A549 (cell line): Measurements from ENCODE around the gene ALG8. TPM values are rescaled to one million over a fixed set of nuclear protein-coding genes. Genes with fewer than 3 reads are reported as not detected.

ENCODE experiments used
- ATAC-seq, 2 experiments: fragments of 200-7000 bp in 1 of 2; fragments of >200 bp in 1 of 2; cut with Nextera tagmentation in 1 of 2; cut with Tn5 transposase in 1 of 2; 3 replicates each; pipeline versions ENCODE4 v1.8.0 to v1.9.1; 2018 to 2020; ENCODE audit warnings: mild to moderate bottlenecking in 1 of 2, moderate library complexity in 1 of 2
- CTCF ChIA-PET: fragments of 300-600 bp; sonication (Branson Sonifier 250); formaldehyde crosslinking; extraction: SDS; loops from one replicate; lab custom pipeline; 2021; ENCODE audit warnings: antibody characterized with exemption, inconsistent platforms; lab: Yijun Ruan, JAX
- POLR2A ChIA-PET: fragments of 350-600 bp; formaldehyde crosslinking; extraction: SDS; loops from one replicate; lab custom pipeline; 2021; ENCODE audit warnings: antibody characterized with exemption, inconsistent platforms; lab: Yijun Ruan, JAX
- DNase-seq, 2 experiments: peaks; one replicate each; pipeline versions ENCODE4 v3.0.0 to v3.0.0-alpha.2; 2011 to 2016; ENCODE audit warnings: low read depth in 1 of 2, low spot score in 1 of 2
- FAIRE-seq: peaks from 2 replicates; lab custom pipeline; 2011; peaks lifted over from hg19 to GRCh38; lab: Jason Lieb, UNC
- H3K27ac ChIP-seq, 2 experiments: fragments of >200 bp; sonication (Bioruptor Twin); formaldehyde crosslinking; 3 replicates each; pipeline ENCODE4 v1.5.1; 2016 to 2017
- H3K4me1 ChIP-seq: fragments of >200 bp; sonication (Bioruptor Twin); formaldehyde crosslinking; 3 replicates; pipeline ENCODE4 v1.6.1; 2016
- H3K4me2 ChIP-seq: fragments of >200 bp; sonication (Bioruptor Twin); formaldehyde crosslinking; 3 replicates; pipeline ENCODE4 v1.6.1; 2016
- H3K4me3 ChIP-seq: fragments of >200 bp; sonication (Bioruptor Twin); formaldehyde crosslinking; 3 replicates; pipeline ENCODE4 v1.5.1; 2016
- H3K9me3 ChIP-seq: fragments of >200 bp; sonication (Bioruptor Twin); formaldehyde crosslinking; 3 replicates; pipeline ENCODE4 v1.6.1; 2016
- BHLHE40 ChIP-seq: IDR thresholded peaks from 2 replicates; pipeline ENCODE4 v1.6.1; 2012; ENCODE audit warnings: low read depth, low read length, inconsistent platforms
- CBX8 ChIP-seq: fragments of 200-600 bp; sonication (generic); IDR thresholded peaks from 2 replicates; pipeline ENCODE4 v1.6.1; 2016
- CHD2 ChIP-seq: fragments of 150-350 bp; IDR thresholded peaks from 2 replicates; pipeline ENCODE4 v1.6.1; 2014; ENCODE audit warnings: low read length; ENCODE audit not compliant: partially characterized antibody
- CTCF ChIP-seq: fragments of >200 bp; sonication (Bioruptor Twin); formaldehyde crosslinking; IDR thresholded peaks from 3 replicates; pipeline ENCODE4 v1.5.1; 2016
- EHMT2 ChIP-seq: fragments of 200-600 bp; sonication (generic); IDR thresholded peaks from 2 replicates; pipeline ENCODE4 v1.6.1; 2016; ENCODE audit warnings: antibody characterized with exemption, low read depth, mild to moderate bottlenecking, moderate library complexity
- ELK1 ChIP-seq: fragments of 150-350 bp; IDR thresholded peaks from 2 replicates; pipeline ENCODE4 v1.6.1; 2014; ENCODE audit warnings: low read depth, mild to moderate bottlenecking, low read length
- FOSL2 ChIP-seq, 2 experiments: fragments of 450-650 bp in 1 of 2; fragments of >200 bp in 1 of 2; sonication (Bioruptor Twin) in 1 of 2; formaldehyde crosslinking; IDR thresholded peaks; 2 replicates each; pipeline versions ENCODE4 v1.5.0 to v1.6.1; 2016 to 2020; ENCODE audit warnings: mild to moderate bottlenecking in 1 of 2, moderate library complexity in 1 of 2
- GATA3 ChIP-seq: IDR thresholded peaks from 2 replicates; pipeline ENCODE4 v1.6.1; 2012; ENCODE audit warnings: borderline replicate concordance
- HES2 ChIP-seq: fragments of >200 bp; sonication (Bioruptor Twin); formaldehyde crosslinking; IDR thresholded peaks from 2 replicates; pipeline ENCODE4 v1.6.1; 2016
- HEYL ChIP-seq: fragments of 250-450 bp; sonication (Bioruptor Pico); IDR thresholded peaks from 2 replicates; pipeline ENCODE4 v1.8.0; 2021; ENCODE audit warnings: mild to moderate bottlenecking, moderate library complexity
- HMGXB4 ChIP-seq: fragments of 250-450 bp; sonication (Bioruptor Pico); IDR thresholded peaks from 2 replicates; pipeline ENCODE4 v1.5.0; 2021; ENCODE audit warnings: mild to moderate bottlenecking, moderate library complexity, borderline replicate concordance
- HOXA7 ChIP-seq: fragments of 250-450 bp; sonication (Bioruptor Pico); IDR thresholded peaks from 2 replicates; pipeline ENCODE4 v1.5.0; 2020; ENCODE audit warnings: mild to moderate bottlenecking, moderate library complexity
- JUN ChIP-seq, 2 experiments: fragments of >200 bp; sonication (Bioruptor Twin); formaldehyde crosslinking; IDR thresholded peaks; 2 replicates in 1 of 2; 3 replicates in 1 of 2; pipeline ENCODE4 v1.6.1; 2016 to 2017
- KDM1A ChIP-seq: fragments of 200-600 bp; sonication (generic); IDR thresholded peaks from 2 replicates; pipeline ENCODE4 v1.6.1; 2016; ENCODE audit warnings: low read depth, mild to moderate bottlenecking
- MAFK ChIP-seq: fragments of 450-650 bp; IDR thresholded peaks from 2 replicates; pipeline ENCODE4 v1.6.1; 2014; ENCODE audit not compliant: partially characterized antibody
- MYC ChIP-seq: IDR thresholded peaks from 2 replicates; pipeline ENCODE4 v1.6.1; 2012; ENCODE audit warnings: mild to moderate bottlenecking, inconsistent platforms, low read length, improper control_type of control experiment, borderline replicate concordance
- NPAS2 ChIP-seq: fragments of 250-450 bp; sonication (Bioruptor Pico); IDR thresholded peaks from 2 replicates; pipeline ENCODE4 v1.8.0; 2022; ENCODE audit warnings: mild to moderate bottlenecking, moderate library complexity, borderline replicate concordance
- PBX3 ChIP-seq: IDR thresholded peaks from 2 replicates; pipeline ENCODE4 v1.6.1; 2012
- PHF8 ChIP-seq: fragments of 200-600 bp; sonication (generic); IDR thresholded peaks from 2 replicates; pipeline ENCODE4 v1.6.1; 2016; ENCODE audit warnings: low read depth, mild to moderate bottlenecking, antibody characterized with exemption, moderate library complexity, borderline replicate concordance
- POLR2A ChIP-seq: IDR thresholded peaks from 2 replicates; pipeline ENCODE4 v1.6.1; 2012; ENCODE audit warnings: mild to moderate bottlenecking, low read length
- RAD21 ChIP-seq, 2 experiments: fragments of >200 bp in 1 of 2; sonication (Bioruptor Twin) in 1 of 2; formaldehyde crosslinking in 1 of 2; IDR thresholded peaks in 1 of 2; conservative IDR thresholded peaks in 1 of 2; 2 replicates in 1 of 2; 3 replicates in 1 of 2; pipeline ENCODE4 v1.6.1; 2012 to 2018; ENCODE audit warnings: inconsistent platforms in 1 of 2
- RCOR1 ChIP-seq: fragments of 150-350 bp; IDR thresholded peaks from 2 replicates; pipeline ENCODE4 v1.6.1; 2014; ENCODE audit warnings: antibody characterized with exemption, low read length, low read depth
- SMC3 ChIP-seq: fragments of >200 bp; sonication (Bioruptor Twin); formaldehyde crosslinking; IDR thresholded peaks from 3 replicates; pipeline ENCODE4 v1.6.1; 2018; ENCODE audit warnings: inconsistent platforms
- TFCP2L1 ChIP-seq: fragments of 250-450 bp; sonication (Bioruptor Pico); IDR thresholded peaks from 2 replicates; pipeline ENCODE4 v1.5.0; 2021; ENCODE audit warnings: mild to moderate bottlenecking
- USF2 ChIP-seq: fragments of 450-650 bp; IDR thresholded peaks from 2 replicates; pipeline ENCODE4 v1.6.1; 2014; ENCODE audit warnings: antibody characterized with exemption
- ZFP36 ChIP-seq: fragments of 450-650 bp; IDR thresholded peaks from 2 replicates; pipeline ENCODE4 v1.6.1; 2014; ENCODE audit warnings: borderline replicate concordance; ENCODE audit not compliant: partially characterized antibody
- WGBS: methylation state at CpG from one replicate; pipeline ENCODE4 v1.1.6; 2017; ENCODE audit errors: missing lambda C conversion rate; 5-methylcytosine and 5-hydroxymethylcytosine counted together
- polyA plus RNA-seq, 4 experiments: library from polyadenylated mRNA; depleted of rRNA in 3 of 4; stranded (reverse); fragments of >200 nt; fragmentation: RNase III in 1 of 4; extraction: RNeasy Plus Mini Kit Qiagen cat#74134 plus additional on column Dnase treatment in 1 of 4; gene quantifications; 2 replicates in 3 of 4; 3 replicates in 1 of 4; pipeline ENCODE4 v1.2.3, GENCODE V29; 2011 to 2017

The ALG8 gene
- polyA plus RNA-seq, 2 of the 4 experiments (the other 2 are of a cell fraction), result 59.0 to 159 TPM

GRCh38 chr11:78076733-78077403 lies 62.6 kb downstream of the ALG8 start:
- H3K4me2 ChIP-seq, result no peak overlapping the region
- no peaks in the 10 kb centered on the region for H3K9me3 ChIP-seq
- no peak overlapping the region for H3K27ac ChIP-seq
- no peak overlapping the region for H3K4me3 ChIP-seq
- POLR2A ChIA-PET, result no interaction called here
- H3K4me1 ChIP-seq, result peaks cover 11% of the 10 kb centered on the region; the same call in 2 of the 3 replicates
- TF ChIP-seq USF2, result no peak
- no peak for TF ChIP-seq MAFK
- TF ChIP-seq GATA3, result no peak
- TF ChIP-seq CHD2, result no peak
- TF ChIP-seq HMGXB4 (CRISPR knock-in tag), result no peak
- no peak for TF ChIP-seq CTCF
- TF ChIP-seq ZFP36, result no peak
- TF ChIP-seq PHF8, result no peak
- no peak for TF ChIP-seq MYC
- no peak for TF ChIP-seq TFCP2L1 (CRISPR knock-in tag)
- no peak for TF ChIP-seq EHMT2
- CTCF ChIA-PET, result interaction anchor here (0.6 to 1.3 kb wide), 3 partner anchors 31 to 1283 kb away, joined by 3 read pairs; no protein-coding TSS in a partner anchor
- no peak for FAIRE-seq
- DNase-seq, result no peak
- no peak for ATAC-seq
- WGBS, result 85% methylated on average over 6 of the region's 6 CpGs

GRCh38 chr11:78074756-78075155 lies 64.7 kb downstream of the ALG8 start:
- H3K9me3 ChIP-seq, result no peaks in the 10 kb centered on the region
- H3K4me3 ChIP-seq, result no peak overlapping the region
- H3K27ac ChIP-seq, result no peak overlapping the region
- POLR2A ChIA-PET, result no interaction called here
- WGBS, result 76% methylated on average over 6 of the region's 6 CpGs
- ATAC-seq (no peak), FAIRE-seq (no peak), DNase-seq (no peak)
- CTCF ChIA-PET, result no interaction called here
- TF ChIP-seq CBX8, result no peak
- no peak overlapping the region for H3K4me2 ChIP-seq
- peaks cover 11% of the 10 kb centered on the region; the same call in 2 of the 3 replicates for H3K4me1 ChIP-seq

GRCh38 chr11:78072455-78072854 lies 67.0 kb downstream of the ALG8 start:
- WGBS, result 91% methylated on average over 4 of the region's 4 CpGs
- ChIA-PET POLR2A (no interaction called here), CTCF (interaction anchor here (1.0 kb wide), 1 partner anchor 19 kb away, joined by 3 read pairs; no protein-coding TSS in a partner anchor)
- Histone ChIP-seq H3K9me3 (no peaks in the 10 kb centered on the region), H3K4me2 (no peak overlapping the region), H3K4me3 (no peak overlapping the region), H3K27ac (no peak overlapping the region), H3K4me1 (no peaks in the 10 kb centered on the region)
- DNase-seq (no peak), ATAC-seq (no peak), FAIRE-seq (no peak)
- no peak for TF ChIP-seq HES2
- no peak for TF ChIP-seq SMC3
- no peak for TF ChIP-seq HOXA7 (CRISPR knock-in tag)
- TF ChIP-seq TFCP2L1 (CRISPR knock-in tag), result no peak
- TF ChIP-seq HEYL (CRISPR knock-in tag), result no peak
- TF ChIP-seq POLR2A, result no peak
- TF ChIP-seq ELK1, result no peak
- TF ChIP-seq JUN (IDR thresholded peaks at IDR 0.05), result no peak
- TF ChIP-seq PBX3, result no peak
- no peak for TF ChIP-seq BHLHE40
- no peak for TF ChIP-seq EHMT2
- no peak for TF ChIP-seq NPAS2 (CRISPR knock-in tag)
- TF ChIP-seq RAD21 (conservative IDR thresholded peaks at IDR 0.05 in 1 of 2, IDR thresholded peaks at IDR 0.05 in 1 of 2), result no peak
- TF ChIP-seq KDM1A, result no peak
- TF ChIP-seq FOSL2 (IDR thresholded peaks at IDR 0.05), result no peak
- no peak for TF ChIP-seq FOSL2 (CRISPR knock-in tag; IDR thresholded peaks at IDR 0.05)
- TF ChIP-seq RCOR1, result no peak
